Neuronal stem cell (in vitro differentiated cells): ENCODE data around the gene SORCS1.

Experiments
- DNase-seq: peaks from one replicate; pipeline ENCODE4 v3.0.0-alpha.2; 2013; ENCODE audit warnings: low spot score
- H2AFZ ChIP-seq: one replicate; pipeline ENCODE4 v1.6.1; 2013; ENCODE audit warnings: mild to moderate bottlenecking, low read length, inconsistent platforms
- H2AK5ac ChIP-seq: 2 replicates; pipeline ENCODE4 v1.6.1; 2013; ENCODE audit warnings: low read depth, mild to moderate bottlenecking, inconsistent platforms, low read length, moderate library complexity, mixed read lengths
- H2BK120ac ChIP-seq: 2 replicates; pipeline ENCODE4 v1.6.1; 2013; ENCODE audit warnings: low read depth, mild to moderate bottlenecking, inconsistent platforms, low read length, moderate library complexity, mixed read lengths
- H2BK12ac ChIP-seq: one replicate; pipeline ENCODE4 v1.6.1; 2013; ENCODE audit warnings: low read length, inconsistent platforms
- H2BK15ac ChIP-seq: 2 replicates; pipeline ENCODE4 v1.6.1; 2013; ENCODE audit warnings: mild to moderate bottlenecking, low read length, inconsistent platforms, mixed read lengths
- H2BK5ac ChIP-seq: one replicate; pipeline ENCODE4 v1.6.1; 2013; ENCODE audit warnings: inconsistent platforms, mild to moderate bottlenecking, low read length, moderate library complexity
- H3K14ac ChIP-seq: one replicate; pipeline ENCODE4 v1.6.1; 2013; ENCODE audit warnings: low read length, inconsistent platforms
- H3K18ac ChIP-seq: 2 replicates; pipeline ENCODE4 v1.6.1; 2013; ENCODE audit warnings: low read length, inconsistent platforms
- H3K23ac ChIP-seq: 2 replicates; pipeline ENCODE4 v1.6.1; 2013; ENCODE audit warnings: low read depth, mild to moderate bottlenecking, mixed read lengths, low read length, inconsistent platforms; ENCODE audit not compliant: poor library complexity
- H3K27ac ChIP-seq: replicated peaks from 3 replicates; pipeline ENCODE4 v1.5.1; 2013; ENCODE audit warnings: low read length, inconsistent platforms
- H3K27me3 ChIP-seq, 3 experiments: 2 replicates each; pipeline ENCODE4 v1.6.1; 2013; ENCODE audit warnings: low read length in 3 of 3, mild to moderate bottlenecking in 2 of 3, inconsistent platforms in 1 of 3, low read depth in 1 of 3, mixed read lengths in 1 of 3, moderate library complexity in 1 of 3; ENCODE audit not compliant: control insufficient read depth in 3 of 3, insufficient read depth in 3 of 3
- H3K36me3 ChIP-seq, 2 donors: replicated peaks in 1 of 2; 2 replicates each; pipeline ENCODE4 v1.6.1; 2013; ENCODE audit warnings: low read length in 2 of 2; ENCODE audit not compliant: control insufficient read depth in 2 of 2, insufficient read depth in 2 of 2
- H3K4ac ChIP-seq: 2 replicates; pipeline ENCODE4 v1.6.1; 2013; ENCODE audit warnings: inconsistent platforms, mild to moderate bottlenecking, low read length, moderate library complexity
- H3K4me1 ChIP-seq, 2 donors: 1 replicate in 1 of 2; 2 replicates in 1 of 2; pipeline ENCODE4 v1.6.1; 2013; ENCODE audit warnings: low read length in 2 of 2, low read depth in 1 of 2; ENCODE audit not compliant: control insufficient read depth in 2 of 2, insufficient read depth in 1 of 2
- H3K4me2 ChIP-seq: one replicate; pipeline ENCODE4 v1.6.1; 2013; ENCODE audit warnings: mild to moderate bottlenecking, low read length, inconsistent platforms; ENCODE audit not compliant: insufficient read depth, poor library complexity, severe bottlenecking
- H3K4me3 ChIP-seq, 2 donors: 2 replicates each; pipeline ENCODE4 v1.5.1; 2013; ENCODE audit warnings: low read length in 2 of 2, mild to moderate bottlenecking in 2 of 2, inconsistent platforms in 1 of 2, moderate library complexity in 1 of 2
- H3K79me1 ChIP-seq: one replicate; pipeline ENCODE4 v1.6.1; 2013; ENCODE audit warnings: low read depth, mild to moderate bottlenecking, inconsistent platforms, low read length, moderate library complexity
- H3K9ac ChIP-seq: one replicate; pipeline ENCODE4 v1.6.1; 2013; ENCODE audit warnings: mild to moderate bottlenecking, low read depth, low read length, inconsistent platforms; ENCODE audit not compliant: poor library complexity
- H3K9me3 ChIP-seq, 2 donors: replicated peaks in 1 of 2; 2 replicates each; pipeline versions ENCODE3 to v1.6.1; 2013; ENCODE audit warnings: low read length in 2 of 2, mild to moderate bottlenecking in 2 of 2, inconsistent platforms in 1 of 2, low read depth in 1 of 2, mixed read lengths in 1 of 2, moderate library complexity in 1 of 2; ENCODE audit not compliant: control insufficient read depth in 2 of 2, insufficient read depth in 1 of 2
- H4K8ac ChIP-seq: one replicate; pipeline ENCODE4 v1.6.1; 2013; ENCODE audit warnings: low read depth, mild to moderate bottlenecking, inconsistent platforms, low read length, moderate library complexity
- H4K91ac ChIP-seq: one replicate; pipeline ENCODE4 v1.6.1; 2013; ENCODE audit warnings: low read length, low read depth, mild to moderate bottlenecking, inconsistent platforms; ENCODE audit not compliant: poor library complexity
- WGBS, 2 donors: extraction: QIAGEN DNeasy Blood & Tissue Kit; methylation state at CpG; one replicate each; pipeline ENCODE4 v1.1.7; 2013; ENCODE audit warnings: missing lambda C conversion rate in 2 of 2, mixed read lengths in 1 of 2; ENCODE audit not compliant: insufficient read length in 2 of 2, insufficient replicate concordance in 1 of 2; ENCODE audit errors: extremely low coverage in 2 of 2; 5-methylcytosine and 5-hydroxymethylcytosine counted together

Gene SORCS1

DNA sequence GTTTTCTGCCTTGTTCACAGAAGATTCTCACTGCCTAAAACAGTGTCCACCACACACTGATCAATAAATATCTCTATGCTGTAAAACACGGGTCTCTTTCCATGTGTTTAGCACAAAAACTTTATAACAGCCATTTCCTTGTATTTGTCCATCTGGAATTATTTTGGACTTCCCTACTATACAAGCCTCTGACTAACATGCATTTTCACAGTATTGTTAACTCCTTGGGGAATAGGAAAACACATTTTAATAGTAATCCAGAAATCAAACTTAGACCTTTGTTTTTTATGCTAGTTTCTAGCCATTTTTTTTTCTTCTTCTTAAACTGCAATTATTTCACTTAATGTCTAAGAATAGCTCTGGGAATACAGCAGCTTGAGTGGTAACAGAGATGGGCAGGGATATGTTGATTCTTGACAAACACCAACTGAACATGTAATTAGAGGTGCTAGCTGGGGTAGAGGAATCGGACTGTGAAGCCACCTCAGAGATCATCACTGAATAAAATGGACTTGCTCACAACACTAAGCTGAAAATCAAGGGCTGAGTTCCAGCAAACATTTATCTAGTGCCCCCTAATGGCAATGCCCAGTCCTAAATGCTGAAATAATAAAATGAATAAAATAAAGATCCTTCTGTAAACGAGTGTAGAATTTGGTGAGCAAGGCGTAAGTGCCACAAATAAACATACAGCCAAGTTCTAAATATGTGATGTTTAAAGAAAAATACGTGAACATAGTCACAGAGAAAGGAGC lies 593.1 kb downstream of the SORCS1 start:
- Histone ChIP-seq H3K4me3 (no peak overlapping the region), H3K9ac (no peak overlapping the region), H2AFZ (no peak overlapping the region), H3K27me3 (no peaks in the 10 kb centered on the region), H4K91ac (no peak overlapping the region), H2AK5ac (no peak overlapping the region), H3K23ac (no peak overlapping the region), H2BK120ac (no peak overlapping the region), H3K18ac (no peak overlapping the region), H3K14ac (no peak overlapping the region), H3K79me1 (no peaks in the 10 kb centered on the region), H2BK5ac (no peak overlapping the region), H2BK12ac (no peak overlapping the region), H2BK15ac (no peak overlapping the region), H3K4ac (no peak overlapping the region), H3K9me3 (no peaks in the 10 kb centered on the region), H3K27ac (no peak overlapping the region), H3K4me1 (peaks cover 0 to under 1% of the 10 kb centered on the region in 2 donors), H4K8ac (no peak overlapping the region), H3K4me2 (no peak overlapping the region), H3K36me3 (no peaks in the 10 kb centered on the region)
- peak; percentile 5 for DNase-seq
- WGBS, 2 donors: no CpG with 5 or more reads among the region's 5 CpGs

DNA sequence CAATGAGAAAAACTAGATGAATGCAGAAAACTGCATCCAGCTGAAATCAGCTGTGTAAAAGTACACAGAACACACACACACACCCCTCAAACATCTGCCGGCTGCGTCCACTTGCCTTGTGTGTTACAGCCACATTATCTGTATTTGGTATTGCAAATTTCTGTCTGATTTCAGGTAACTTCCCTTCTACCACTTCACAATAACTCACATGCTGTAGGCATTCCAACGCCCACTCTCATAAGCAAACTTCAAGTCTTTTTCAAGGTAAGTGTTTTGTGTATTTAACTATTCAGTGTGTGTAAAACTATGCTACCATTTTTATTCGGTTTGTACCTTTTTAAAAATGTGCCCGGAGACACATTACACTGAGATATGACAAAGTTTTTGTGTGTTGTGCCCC lies 594.2 kb downstream of the SORCS1 start:
- no peaks in the 10 kb centered on the region for H3K27me3 ChIP-seq
- H3K36me3 ChIP-seq: no peaks in the 10 kb centered on the region
- H3K4ac ChIP-seq: no peak overlapping the region
- no peak overlapping the region for H2BK15ac ChIP-seq
- H2AK5ac ChIP-seq: no peak overlapping the region
- H3K27ac ChIP-seq: no peak overlapping the region
- no peak overlapping the region for H2BK12ac ChIP-seq
- H3K4me2 ChIP-seq: no peak overlapping the region
- no peaks in the 10 kb centered on the region for H3K79me1 ChIP-seq
- WGBS, 2 donors: no CpG with 5 or more reads among the region's 5 CpGs
- no peak for DNase-seq
- no peak overlapping the region for H3K9ac ChIP-seq
- H3K4me3 ChIP-seq: no peak overlapping the region
- no peaks in the 10 kb centered on the region for H3K4me1 ChIP-seq
- no peak overlapping the region for H4K8ac ChIP-seq
- no peak overlapping the region for H2AFZ ChIP-seq
- no peaks in the 10 kb centered on the region for H3K9me3 ChIP-seq
- H2BK5ac ChIP-seq: no peak overlapping the region
- no peak overlapping the region for H3K18ac ChIP-seq
- H3K14ac ChIP-seq: no peak overlapping the region
- H4K91ac ChIP-seq: no peak overlapping the region
- no peak overlapping the region for H2BK120ac ChIP-seq
- no peak overlapping the region for H3K23ac ChIP-seq

GRCh38 chr10:106567629-106568028 lies 596.9 kb downstream of the SORCS1 start:
- Histone ChIP-seq H3K27me3 (no peaks in the 10 kb centered on the region), H3K4me1 (no peaks in the 10 kb centered on the region), H3K23ac (no peak overlapping the region), H3K4me2 (no peak overlapping the region), H4K8ac (no peak overlapping the region), H3K14ac (no peak overlapping the region), H3K36me3 (no peaks in the 10 kb centered on the region), H2BK120ac (no peak overlapping the region), H3K9me3 (no peaks in the 10 kb centered on the region), H2BK5ac (no peak overlapping the region), H3K4ac (no peak overlapping the region), H2AFZ (no peak overlapping the region), H3K27ac (no peak overlapping the region), H4K91ac (no peak overlapping the region), H3K79me1 (no peaks in the 10 kb centered on the region), H2BK12ac (no peak overlapping the region), H3K18ac (no peak overlapping the region), H2AK5ac (no peak overlapping the region), H3K9ac (no peak overlapping the region), H2BK15ac (no peak overlapping the region), H3K4me3 (no peak overlapping the region)
- DNase-seq: no peak
- WGBS, 2 donors: 100% methylated on average over 1 of the region's 4 CpGs

DNA sequence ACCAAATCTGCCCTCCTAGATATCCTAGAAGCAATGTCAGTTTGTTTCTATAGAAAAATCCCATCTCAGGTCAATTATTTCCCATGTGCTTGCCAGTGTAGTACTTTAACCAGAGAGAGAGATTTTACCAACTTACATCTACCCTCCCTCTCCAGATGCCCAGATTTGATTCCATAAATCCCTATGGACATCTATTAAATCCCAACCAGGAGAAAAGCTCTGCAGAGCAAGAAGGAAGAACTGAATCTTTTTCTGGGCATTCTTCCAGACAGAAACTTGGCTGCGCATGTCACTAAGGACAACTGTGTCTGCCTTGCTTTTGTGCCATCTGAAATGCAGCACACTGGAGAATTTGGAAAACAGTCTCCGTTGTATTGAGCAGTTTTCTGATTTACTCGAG lies 597.6 kb downstream of the SORCS1 start:
- no peak for DNase-seq

More for the DNA sequence above, 597.6 kb downstream of the SORCS1 start:
- Histone ChIP-seq H3K4me3 (no peak overlapping the region), H2BK15ac (no peak overlapping the region), H2AK5ac (no peak overlapping the region), H2BK12ac (no peak overlapping the region), H4K91ac (no peak overlapping the region), H2BK5ac (no peak overlapping the region), H3K27me3 (no peaks in the 10 kb centered on the region), H3K4me2 (no peak overlapping the region), H3K9ac (no peak overlapping the region), H3K23ac (no peak overlapping the region), H3K27ac (no peak overlapping the region), H2BK120ac (no peak overlapping the region), H2AFZ (no peak overlapping the region), H3K36me3 (no peaks in the 10 kb centered on the region), H3K9me3 (no peaks in the 10 kb centered on the region), H3K4me1 (no peaks in the 10 kb centered on the region), H3K4ac (no peak overlapping the region), H3K79me1 (no peaks in the 10 kb centered on the region), H3K18ac (no peak overlapping the region), H4K8ac (no peak overlapping the region), H3K14ac (no peak overlapping the region)
- no CpG with 5 or more reads among the region's 3 CpGs for WGBS, 2 donors
